HEK293 (cell line): ENCODE measurements around the gene SAMD14.

Source experiments
- CTCF ChIA-PET: fragments of 350-600 bp; formaldehyde crosslinking; extraction: SDS; loops from one replicate; lab custom pipeline; 2021; ENCODE audit warnings: antibody characterized with exemption; lab: Yijun Ruan, JAX
- POLR2A ChIA-PET: fragments of 300-600 bp; formaldehyde crosslinking; extraction: SDS; loops from one replicate; lab custom pipeline; 2020; ENCODE audit warnings: antibody characterized with exemption, inconsistent platforms; lab: Yijun Ruan, JAX
- H3K27ac ChIP-seq: fragments of 200-500 bp; sonication (Bioruptor generic); 2 replicates; pipeline ENCODE4 v1.5.1; 2014; ENCODE audit warnings: low read depth, low read length, control low read depth, inconsistent platforms; ENCODE audit errors: extremely low read depth
- H3K36me3 ChIP-seq, 2 experiments: fragments of 200-500 bp in 1 of 2; sonication (Bioruptor generic) in 1 of 2; 1 replicate in 1 of 2; 2 replicates in 1 of 2; pipeline ENCODE4 v1.5.1; 2014 to 2017; ENCODE audit warnings: inconsistent platforms in 2 of 2, low read length in 2 of 2; ENCODE audit not compliant: control insufficient read depth in 2 of 2, insufficient read depth in 1 of 2
- H3K4me1 ChIP-seq: fragments of 200-500 bp; sonication (Bioruptor generic); 2 replicates; pipeline ENCODE4 v1.5.1; 2014; ENCODE audit warnings: mild to moderate bottlenecking, low read length, inconsistent platforms; ENCODE audit not compliant: control insufficient read depth, insufficient read depth
- H3K4me3 ChIP-seq: 2 replicates; pipeline ENCODE4 v1.5.1; 2011; ENCODE audit warnings: low read depth, mild to moderate bottlenecking, control low read depth, low read length, moderate library complexity
- H3K9me3 ChIP-seq: fragments of 200-500 bp; sonication (Bioruptor generic); 2 replicates; pipeline ENCODE4 v1.5.1; 2014; ENCODE audit warnings: low read depth, low read length, inconsistent platforms; ENCODE audit not compliant: control insufficient read depth, insufficient read depth
- HIC1 ChIP-seq: fragments of 450-650 bp; formaldehyde crosslinking; IDR thresholded peaks from 2 replicates; pipeline ENCODE4 v1.5.1; 2016; ENCODE audit warnings: missing biosample characterization, missing genetic modification characterization
- PATZ1 ChIP-seq: fragments of 450-650 bp; formaldehyde crosslinking; IDR thresholded peaks from 2 replicates; pipeline ENCODE4 v1.5.1; 2016; ENCODE audit warnings: missing biosample characterization, missing genetic modification characterization
- TSHZ1 ChIP-seq: fragments of 450-650 bp; formaldehyde crosslinking; IDR thresholded peaks from 2 replicates; pipeline ENCODE4 v1.5.1; 2016; ENCODE audit warnings: missing biosample characterization, missing genetic modification characterization, borderline replicate concordance
- ZBTB20 ChIP-seq: fragments of 450-650 bp; formaldehyde crosslinking; IDR thresholded peaks from 2 replicates; pipeline ENCODE4 v1.5.1; 2016; ENCODE audit warnings: missing biosample characterization, missing genetic modification characterization
- ZNF341 ChIP-seq: fragments of 450-650 bp; formaldehyde crosslinking; IDR thresholded peaks from 2 replicates; pipeline ENCODE4; 2016; ENCODE audit warnings: low read depth, missing biosample characterization, missing genetic modification characterization
- ZNF37A ChIP-seq: fragments of 450-650 bp; IDR thresholded peaks from 2 replicates; pipeline ENCODE4 v1.5.1; 2018; ENCODE audit warnings: missing biosample characterization, missing genetic modification characterization
- ZNF398 ChIP-seq: fragments of 450-650 bp; formaldehyde crosslinking; IDR thresholded peaks from 2 replicates; pipeline ENCODE4 v1.5.1; 2017; ENCODE audit warnings: missing biosample characterization, missing genetic modification characterization
- ZNF473 ChIP-seq: fragments of 450-650 bp; formaldehyde crosslinking; IDR thresholded peaks from 2 replicates; pipeline ENCODE4 v1.5.1; 2017; ENCODE audit warnings: missing biosample characterization, missing genetic modification characterization
- ZNF560 ChIP-seq: fragments of 450-650 bp; formaldehyde crosslinking; IDR thresholded peaks from 2 replicates; pipeline ENCODE4 v1.5.1; 2017; ENCODE audit warnings: missing biosample characterization, missing genetic modification characterization, borderline replicate concordance

The SAMD14 gene

GRCh38 chr17:50148226-50149090, 18.5 kb upstream of the SAMD14 start (continued):
- TF ChIP-seq TSHZ1 (tag by site-specific recombination), result no peak
- no peak for TF ChIP-seq ZNF560
- peak; percentile 67; the same call in 1 of the 2 replicates for TF ChIP-seq PATZ1 (tag by site-specific recombination)
- no peak for TF ChIP-seq ZNF473 (tag by site-specific recombination)
- no peak for TF ChIP-seq ZNF37A (tag by site-specific recombination)

- peaks cover 15% of the 10 kb centered on the region for H3K4me1 ChIP-seq
- H3K27ac ChIP-seq, result no peak overlapping the region; the same call in 1 of the 2 replicates
- H3K9me3 ChIP-seq, result no peaks in the 10 kb centered on the region
- H3K4me3 ChIP-seq, result peak overlapping the region; percentile 77
- H3K36me3 ChIP-seq, result peaks cover 8 to 49% of the 10 kb centered on the region in 2 experiments; a peak in 2 of 3 replicates
- POLR2A ChIA-PET, result interaction anchor here (0.6 to 1.7 kb wide), 5 partner anchors 9 to 522 kb away, joined by 3 to 10 read pairs (median 6); no protein-coding TSS in a partner anchor
- TF ChIP-seq ZNF398 (tag by site-specific recombination), result peak; percentile 58
- TF ChIP-seq ZBTB20 (tag by site-specific recombination), result peak; percentile 65; the same call in 1 of the 2 replicates
- peak; percentile 60; the same call in 1 of the 2 replicates for TF ChIP-seq ZNF341 (tag by site-specific recombination)
- no peak for TF ChIP-seq HIC1 (tag by site-specific recombination)
- TF ChIP-seq, all 188 proteins: peak for 3
- CTCF ChIA-PET, result interaction anchor here (0.6 to 7.4 kb wide), 9 partner anchors 8 to 149 kb away, joined by 3 to 105 read pairs (median 4); partner anchors contain the start of gene SGCA
These were observed 17.9 kb upstream of the SAMD14 start for GRCh38 chr17:50147841-50148225.
